GM23338 (cell line): ENCODE data around the gene HK1.

Source experiments
- CTCF ChIP-seq, 2 experiments: fragments of 200-600 bp in 1 of 2; sonication (generic) in 1 of 2; conservative IDR thresholded peaks; 2 replicates each; pipeline versions ENCODE4 v1.5.1 to v1.6.1; 2016 to 2017; ENCODE audit warnings: antibody characterized with exemption in 2 of 2, low read depth in 2 of 2, mild to moderate bottlenecking in 2 of 2, moderate library complexity in 1 of 2
- EZH2 ChIP-seq: fragments of 200-600 bp; sonication (generic); IDR thresholded peaks from one replicate; pipeline ENCODE4 v1.8.0; 2017; ENCODE audit warnings: antibody characterized with exemption, mild to moderate bottlenecking, low read depth; ENCODE audit not compliant: unreplicated experiment
- EZH2phosphoT487 ChIP-seq: fragments of 200-600 bp; sonication (generic); IDR thresholded peaks from one replicate; pipeline ENCODE4 v1.8.1; 2018; ENCODE audit warnings: antibody characterized with exemption; ENCODE audit not compliant: unreplicated experiment
- POLR2AphosphoS5 ChIP-seq: IDR thresholded peaks from 2 replicates; pipeline ENCODE4 v1.6.1; 2016; ENCODE audit warnings: antibody characterized with exemption, low read depth
- TF ChIP-seq, protein P1 (sequence below): IDR thresholded peaks from 2 replicates; pipeline ENCODE4 v1.6.1; 2016; ENCODE audit warnings: antibody characterized with exemption
- TF ChIP-seq, protein P2 (sequence below): IDR thresholded peaks from one replicate; pipeline ENCODE4 v1.6.1; 2018; ENCODE audit warnings: antibody characterized with exemption; ENCODE audit not compliant: unreplicated experiment

DNA sequence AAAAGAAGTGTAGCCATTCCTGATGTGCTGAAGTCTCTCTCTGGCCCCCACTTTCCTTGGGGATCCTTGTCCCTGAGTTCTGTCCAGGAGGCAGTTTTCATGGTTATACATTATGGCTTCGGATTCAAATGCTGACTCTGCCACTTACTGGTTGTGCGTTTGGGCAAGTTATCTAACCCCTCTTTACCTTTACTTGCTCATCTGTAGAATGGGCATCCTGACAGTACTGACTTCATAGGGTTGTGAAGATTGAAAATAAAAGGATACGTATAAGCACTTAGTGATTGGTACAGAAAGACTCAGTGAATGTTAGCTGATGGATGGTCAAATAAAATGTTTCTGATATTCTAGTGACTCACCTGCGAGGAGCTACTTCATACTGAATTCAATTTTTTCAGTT lies 73.3 kb downstream of the HK1 start:
- TF ChIP-seq CTCF (conservative IDR thresholded peaks at IDR 0.05; ENCODE audit: low read depth in 2 of 2) (no peak), EZH2phosphoT487 (no peak), POLR2AphosphoS5 (no peak), EZH2 (no peak)
- TF ChIP-seq, protein P1, sequence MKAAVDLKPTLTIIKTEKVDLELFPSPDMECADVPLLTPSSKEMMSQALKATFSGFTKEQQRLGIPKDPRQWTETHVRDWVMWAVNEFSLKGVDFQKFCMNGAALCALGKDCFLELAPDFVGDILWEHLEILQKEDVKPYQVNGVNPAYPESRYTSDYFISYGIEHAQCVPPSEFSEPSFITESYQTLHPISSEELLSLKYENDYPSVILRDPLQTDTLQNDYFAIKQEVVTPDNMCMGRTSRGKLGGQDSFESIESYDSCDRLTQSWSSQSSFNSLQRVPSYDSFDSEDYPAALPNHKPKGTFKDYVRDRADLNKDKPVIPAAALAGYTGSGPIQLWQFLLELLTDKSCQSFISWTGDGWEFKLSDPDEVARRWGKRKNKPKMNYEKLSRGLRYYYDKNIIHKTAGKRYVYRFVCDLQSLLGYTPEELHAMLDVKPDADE, result no peak
- TF ChIP-seq, protein P2, sequence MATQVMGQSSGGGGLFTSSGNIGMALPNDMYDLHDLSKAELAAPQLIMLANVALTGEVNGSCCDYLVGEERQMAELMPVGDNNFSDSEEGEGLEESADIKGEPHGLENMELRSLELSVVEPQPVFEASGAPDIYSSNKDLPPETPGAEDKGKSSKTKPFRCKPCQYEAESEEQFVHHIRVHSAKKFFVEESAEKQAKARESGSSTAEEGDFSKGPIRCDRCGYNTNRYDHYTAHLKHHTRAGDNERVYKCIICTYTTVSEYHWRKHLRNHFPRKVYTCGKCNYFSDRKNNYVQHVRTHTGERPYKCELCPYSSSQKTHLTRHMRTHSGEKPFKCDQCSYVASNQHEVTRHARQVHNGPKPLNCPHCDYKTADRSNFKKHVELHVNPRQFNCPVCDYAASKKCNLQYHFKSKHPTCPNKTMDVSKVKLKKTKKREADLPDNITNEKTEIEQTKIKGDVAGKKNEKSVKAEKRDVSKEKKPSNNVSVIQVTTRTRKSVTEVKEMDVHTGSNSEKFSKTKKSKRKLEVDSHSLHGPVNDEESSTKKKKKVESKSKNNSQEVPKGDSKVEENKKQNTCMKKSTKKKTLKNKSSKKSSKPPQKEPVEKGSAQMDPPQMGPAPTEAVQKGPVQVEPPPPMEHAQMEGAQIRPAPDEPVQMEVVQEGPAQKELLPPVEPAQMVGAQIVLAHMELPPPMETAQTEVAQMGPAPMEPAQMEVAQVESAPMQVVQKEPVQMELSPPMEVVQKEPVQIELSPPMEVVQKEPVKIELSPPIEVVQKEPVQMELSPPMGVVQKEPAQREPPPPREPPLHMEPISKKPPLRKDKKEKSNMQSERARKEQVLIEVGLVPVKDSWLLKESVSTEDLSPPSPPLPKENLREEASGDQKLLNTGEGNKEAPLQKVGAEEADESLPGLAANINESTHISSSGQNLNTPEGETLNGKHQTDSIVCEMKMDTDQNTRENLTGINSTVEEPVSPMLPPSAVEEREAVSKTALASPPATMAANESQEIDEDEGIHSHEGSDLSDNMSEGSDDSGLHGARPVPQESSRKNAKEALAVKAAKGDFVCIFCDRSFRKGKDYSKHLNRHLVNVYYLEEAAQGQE, result no peak
